Epithelial cell of proximal tubule (primary cell): ENCODE data around the gene KRT6C. TPM values are rescaled to one million over a fixed set of nuclear protein-coding genes. Genes with fewer than 3 reads are reported as not detected.

Experiments
- DNase-seq: peaks from one replicate; pipeline ENCODE4 v3.0.0-alpha.2; 2011; ENCODE audit warnings: low read depth
- H3K4me3 ChIP-seq: 2 replicates; pipeline ENCODE4 v1.5.1; 2011; ENCODE audit warnings: low read depth, mild to moderate bottlenecking, low read length
- total RNA-seq: library from RNA; depleted of rRNA; stranded (reverse); fragments of >200 nt; gene quantifications from 2 replicates; pipeline ENCODE4 v1.2.3, GENCODE V29; 2015
- TF ChIP-seq, protein P1 (sequence below): conservative IDR thresholded peaks from 2 replicates; pipeline ENCODE4 v1.5.1; 2012; ENCODE audit warnings: low read depth, mild to moderate bottlenecking, low read length

KRT6C gene
- total RNA-seq, 1 donor from 2014 or later: not detected

- no peak overlapping the region for H3K4me3 ChIP-seq
- DNase-seq: no peak
- TF ChIP-seq, protein P1, sequence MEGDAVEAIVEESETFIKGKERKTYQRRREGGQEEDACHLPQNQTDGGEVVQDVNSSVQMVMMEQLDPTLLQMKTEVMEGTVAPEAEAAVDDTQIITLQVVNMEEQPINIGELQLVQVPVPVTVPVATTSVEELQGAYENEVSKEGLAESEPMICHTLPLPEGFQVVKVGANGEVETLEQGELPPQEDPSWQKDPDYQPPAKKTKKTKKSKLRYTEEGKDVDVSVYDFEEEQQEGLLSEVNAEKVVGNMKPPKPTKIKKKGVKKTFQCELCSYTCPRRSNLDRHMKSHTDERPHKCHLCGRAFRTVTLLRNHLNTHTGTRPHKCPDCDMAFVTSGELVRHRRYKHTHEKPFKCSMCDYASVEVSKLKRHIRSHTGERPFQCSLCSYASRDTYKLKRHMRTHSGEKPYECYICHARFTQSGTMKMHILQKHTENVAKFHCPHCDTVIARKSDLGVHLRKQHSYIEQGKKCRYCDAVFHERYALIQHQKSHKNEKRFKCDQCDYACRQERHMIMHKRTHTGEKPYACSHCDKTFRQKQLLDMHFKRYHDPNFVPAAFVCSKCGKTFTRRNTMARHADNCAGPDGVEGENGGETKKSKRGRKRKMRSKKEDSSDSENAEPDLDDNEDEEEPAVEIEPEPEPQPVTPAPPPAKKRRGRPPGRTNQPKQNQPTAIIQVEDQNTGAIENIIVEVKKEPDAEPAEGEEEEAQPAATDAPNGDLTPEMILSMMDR: no peak
Observed at GRCh38 chr12:52443966-52444365, 29.6 kb downstream of the KRT6C start.

DNA sequence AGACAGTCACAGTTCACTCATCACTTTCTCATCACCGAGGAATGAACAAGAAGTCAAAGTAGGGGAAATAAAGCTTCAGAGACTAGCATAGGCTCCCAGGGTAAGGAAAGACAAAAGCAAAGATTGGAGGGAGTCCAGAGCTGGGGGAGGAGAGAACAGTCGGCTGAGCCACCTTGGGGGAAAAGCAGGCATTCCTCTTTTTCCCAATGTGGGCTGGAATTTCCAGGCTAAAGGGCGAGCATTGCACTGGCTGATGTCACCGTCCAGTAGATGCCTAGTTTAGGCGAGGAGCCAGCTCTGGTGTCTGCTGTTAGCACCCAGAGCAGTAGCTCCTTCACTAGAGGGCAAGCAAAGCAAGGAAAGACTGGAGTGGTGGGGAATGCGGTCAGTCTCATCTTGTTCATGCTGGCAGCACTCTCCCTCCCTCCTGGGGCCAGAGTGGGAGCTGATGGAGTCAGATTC, 31.0 kb downstream of the KRT6C start:
- DNase-seq: peak; percentile 89
- H3K4me3 ChIP-seq: no peak overlapping the region
- TF ChIP-seq, protein P1: peak; percentile 40

GRCh38 chr12:52441320-52441911, 32.2 kb downstream of the KRT6C start:
- DNase-seq: peak; percentile 56
- H3K4me3 ChIP-seq: no peak overlapping the region
- TF ChIP-seq, protein P1: peak; percentile 4

GRCh38 chr12:52440821-52441319, 32.7 kb downstream of the KRT6C start:
- DNase-seq: peak; percentile 37
- no peak overlapping the region for H3K4me3 ChIP-seq
- TF ChIP-seq, protein P1: no peak

- no peak for DNase-seq
- TF ChIP-seq, protein P1: no peak
- H3K4me3 ChIP-seq: no peak overlapping the region
Observed at GRCh38 chr12:52439845-52440244, 33.8 kb downstream of the KRT6C start.

DNA sequence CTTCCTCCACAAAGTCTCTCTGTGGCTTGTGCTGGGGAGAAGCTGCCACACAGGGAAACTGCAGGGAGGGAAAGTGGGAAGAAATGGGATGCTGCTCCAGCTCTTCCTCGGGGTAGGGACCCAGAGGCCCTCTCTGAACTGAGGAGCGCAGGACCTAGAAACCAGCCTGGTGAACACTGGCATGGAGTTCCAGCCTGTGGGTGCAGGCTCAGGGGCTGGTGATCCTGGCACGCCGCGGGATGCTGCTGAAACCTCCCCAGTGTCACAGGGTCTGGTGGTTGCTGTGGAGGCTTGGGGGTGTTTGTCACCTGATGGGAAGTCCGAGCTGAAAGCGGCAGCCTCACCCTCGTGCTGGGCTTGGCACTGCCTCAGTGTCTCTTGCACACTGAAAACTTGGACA, 34.2 kb downstream of the KRT6C start:
- no peak for DNase-seq
- TF ChIP-seq, protein P1: no peak
- H3K4me3 ChIP-seq: no peak overlapping the region
